ENCODE data around the gene KRTAP9-7.
"Not testable (repeated sequence)": the region's sequence is repeated elsewhere in the genome, so short reads cannot be mapped to it uniquely, and the experiment has no call there.

Gene KRTAP9-7

DNA sequence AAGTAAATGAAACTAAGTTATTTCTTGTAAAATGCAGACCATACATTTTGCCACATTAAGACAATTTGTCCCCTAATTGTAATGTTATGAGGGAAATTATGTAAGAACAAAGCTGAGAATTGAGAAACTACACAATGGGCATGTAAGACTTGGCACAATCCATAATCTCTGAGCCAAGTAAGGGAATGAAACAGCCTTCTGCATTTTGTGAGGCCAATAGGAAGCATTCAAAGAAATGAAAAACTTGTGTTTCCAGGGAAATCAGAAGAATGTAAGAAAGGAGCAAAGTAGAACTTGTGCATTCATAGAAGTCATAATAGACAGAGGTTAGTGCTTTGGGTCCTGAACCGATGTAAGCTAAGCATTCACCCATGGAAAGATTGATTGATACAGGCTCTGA is 24.2 kb upstream of the KRTAP9-7 start:
- Histone ChIP-seq H3K4me3 (ENCODE audit: low read depth, low read length, poor library complexity, severe bottlenecking) (no peak overlapping the region), H3K27me3 (ENCODE audit: insufficient read depth, low read length) (no peaks in the 10 kb centered on the region), H3K9ac (ENCODE audit: low read length) (no peak overlapping the region), H3K4me1 (ENCODE audit: insufficient read depth, low read length, severe bottlenecking) (no peaks in the 10 kb centered on the region), H3K9me3 (ENCODE audit: low read length) (no peaks in the 10 kb centered on the region), H3K27ac (ENCODE audit: low read depth, low read length, poor library complexity, severe bottlenecking) (no peak overlapping the region), H3F3A (ENCODE audit: insufficient read depth, low read length) (no peaks in the 10 kb centered on the region), H3K9me2 (ENCODE audit: low read depth, low read length) (no peaks in the 10 kb centered on the region), H4K20me1 (ENCODE audit: insufficient read depth, low read length) (no peaks in the 10 kb centered on the region), H2AFZ (ENCODE audit: low read length) (no peak overlapping the region), H3K4me2 (ENCODE audit: low read length) (no peak overlapping the region), H3K36me3 (ENCODE audit: insufficient read depth, low read length) (no peaks in the 10 kb centered on the region), H3K79me2 (ENCODE audit: insufficient read depth, low read length) (no peaks in the 10 kb centered on the region)
- no peak for TF ChIP-seq EZH2 (IDR thresholded peaks at IDR 0.05; ENCODE audit: borderline replicate concordance, low read length)
- TF ChIP-seq, protein P1, sequence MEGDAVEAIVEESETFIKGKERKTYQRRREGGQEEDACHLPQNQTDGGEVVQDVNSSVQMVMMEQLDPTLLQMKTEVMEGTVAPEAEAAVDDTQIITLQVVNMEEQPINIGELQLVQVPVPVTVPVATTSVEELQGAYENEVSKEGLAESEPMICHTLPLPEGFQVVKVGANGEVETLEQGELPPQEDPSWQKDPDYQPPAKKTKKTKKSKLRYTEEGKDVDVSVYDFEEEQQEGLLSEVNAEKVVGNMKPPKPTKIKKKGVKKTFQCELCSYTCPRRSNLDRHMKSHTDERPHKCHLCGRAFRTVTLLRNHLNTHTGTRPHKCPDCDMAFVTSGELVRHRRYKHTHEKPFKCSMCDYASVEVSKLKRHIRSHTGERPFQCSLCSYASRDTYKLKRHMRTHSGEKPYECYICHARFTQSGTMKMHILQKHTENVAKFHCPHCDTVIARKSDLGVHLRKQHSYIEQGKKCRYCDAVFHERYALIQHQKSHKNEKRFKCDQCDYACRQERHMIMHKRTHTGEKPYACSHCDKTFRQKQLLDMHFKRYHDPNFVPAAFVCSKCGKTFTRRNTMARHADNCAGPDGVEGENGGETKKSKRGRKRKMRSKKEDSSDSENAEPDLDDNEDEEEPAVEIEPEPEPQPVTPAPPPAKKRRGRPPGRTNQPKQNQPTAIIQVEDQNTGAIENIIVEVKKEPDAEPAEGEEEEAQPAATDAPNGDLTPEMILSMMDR (IDR thresholded peaks at IDR 0.05; ENCODE audit: low read length): no peak

DNA sequence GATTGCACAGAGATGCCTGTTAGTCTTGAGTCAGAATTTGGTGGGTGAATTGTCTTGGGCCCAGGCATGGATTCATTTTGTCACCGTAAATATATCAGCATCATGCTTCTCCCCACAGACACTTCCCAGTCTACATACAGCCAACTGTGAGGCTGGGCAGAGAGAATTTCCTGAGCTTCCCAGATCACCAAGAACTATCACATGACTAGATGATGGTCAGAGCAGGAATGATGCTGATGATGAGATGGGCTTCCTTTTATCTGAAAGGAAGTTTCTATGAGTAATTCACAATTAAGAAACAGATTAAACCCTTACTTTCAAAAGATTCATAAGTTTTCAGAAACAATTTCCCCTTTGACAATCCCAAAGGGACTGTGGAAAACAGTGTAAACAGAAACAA is 20.6 kb upstream of the KRTAP9-7 start:
- Histone ChIP-seq H3K9me3 (ENCODE audit: low read length) (no peaks in the 10 kb centered on the region), H3K4me3 (ENCODE audit: low read depth, low read length, poor library complexity, severe bottlenecking) (no peak overlapping the region), H3K4me2 (ENCODE audit: low read length) (no peak overlapping the region), H3F3A (ENCODE audit: insufficient read depth, low read length) (no peaks in the 10 kb centered on the region), H4K20me1 (ENCODE audit: insufficient read depth, low read length) (no peaks in the 10 kb centered on the region), H2AFZ (ENCODE audit: low read length) (no peak overlapping the region), H3K36me3 (ENCODE audit: insufficient read depth, low read length) (no peaks in the 10 kb centered on the region), H3K27me3 (ENCODE audit: insufficient read depth, low read length) (no peaks in the 10 kb centered on the region), H3K79me2 (ENCODE audit: insufficient read depth, low read length) (no peaks in the 10 kb centered on the region), H3K9me2 (ENCODE audit: low read depth, low read length) (no peaks in the 10 kb centered on the region), H3K4me1 (ENCODE audit: insufficient read depth, low read length, severe bottlenecking) (no peaks in the 10 kb centered on the region), H3K9ac (ENCODE audit: low read length) (no peak overlapping the region), H3K27ac (ENCODE audit: low read depth, low read length, poor library complexity, severe bottlenecking) (no peak overlapping the region)
- TF ChIP-seq EZH2 (IDR thresholded peaks at IDR 0.05; ENCODE audit: borderline replicate concordance, low read length): no peak
- TF ChIP-seq, protein P1 (IDR thresholded peaks at IDR 0.05; ENCODE audit: low read length): no peak

DNA sequence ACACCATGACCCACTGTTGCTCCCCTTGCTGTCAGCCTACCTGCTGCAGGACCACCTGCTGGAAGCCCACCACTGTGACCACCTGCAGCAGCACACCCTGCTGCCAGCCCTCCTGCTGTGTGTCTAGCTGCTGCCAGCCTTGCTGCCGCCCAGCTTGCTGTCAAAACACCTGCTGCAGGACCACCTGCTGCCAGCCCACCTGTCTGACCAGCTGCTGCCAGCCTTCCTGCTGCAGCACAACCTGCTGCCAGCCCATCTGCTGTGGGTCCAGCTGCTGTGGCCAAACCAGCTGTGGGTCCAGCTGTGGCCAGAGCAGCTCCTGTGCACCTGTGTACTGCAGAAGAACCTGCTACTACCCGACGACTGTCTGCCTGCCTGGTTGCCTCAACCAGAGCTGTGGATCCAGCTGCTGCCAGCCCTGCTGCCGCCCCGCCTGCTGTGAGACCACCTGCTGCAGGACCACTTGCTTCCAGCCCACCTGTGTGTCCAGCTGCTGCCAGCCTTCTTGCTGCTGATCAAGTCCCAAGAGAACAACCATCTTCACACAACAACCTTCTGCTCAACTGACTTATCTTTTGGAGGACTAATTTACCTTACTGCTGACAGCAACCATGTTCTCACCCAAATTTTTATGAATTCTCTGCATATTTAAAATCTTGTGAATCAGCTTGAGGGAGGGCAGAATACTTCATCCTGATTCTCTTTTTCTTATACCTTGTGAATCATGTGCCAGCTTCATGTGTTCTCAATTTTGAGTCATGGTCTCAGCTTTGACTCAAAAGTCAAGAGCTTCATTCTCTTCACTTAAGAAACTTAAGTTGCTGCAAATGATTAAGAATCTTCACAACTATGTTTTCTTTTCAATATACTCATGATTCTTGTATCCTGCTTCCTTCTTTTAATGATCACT is 19.9 kb upstream of the KRTAP9-7 start, which contains the start of gene KRTAP9-9:
Gene KRTAP9-9, plus strand, starts transcription at position 4 of the 910 bp plus-strand sequence.
- H3K79me2 ChIP-seq (ENCODE audit: insufficient read depth, low read length); H3K36me3 ChIP-seq (ENCODE audit: insufficient read depth, low read length); H2AFZ ChIP-seq (ENCODE audit: low read length): not testable (repeated sequence)

DNA sequence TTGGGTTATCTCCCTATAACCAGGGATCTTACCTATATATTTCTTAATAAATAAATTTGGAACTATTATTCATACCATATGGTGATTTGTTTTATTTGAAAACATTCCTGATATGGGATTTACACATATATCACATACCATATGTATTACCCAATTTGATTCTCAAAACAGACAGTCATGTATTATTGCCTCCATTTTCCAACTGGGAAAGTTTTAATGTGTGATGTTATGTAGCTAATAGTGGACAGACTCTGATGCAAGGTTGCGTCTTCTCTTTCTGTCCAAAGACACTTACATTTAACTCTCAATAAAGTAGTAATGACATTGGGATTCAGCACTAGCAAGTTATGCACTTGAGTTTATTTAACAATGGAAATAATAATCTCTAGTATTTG is 19.2 kb upstream of the KRTAP9-7 start:
- Histone ChIP-seq H4K20me1 (ENCODE audit: insufficient read depth, low read length) (no peaks in the 10 kb centered on the region), H3K27ac (ENCODE audit: low read depth, low read length, poor library complexity, severe bottlenecking) (no peak overlapping the region), H3K4me1 (ENCODE audit: insufficient read depth, low read length, severe bottlenecking) (no peaks in the 10 kb centered on the region), H3K4me3 (ENCODE audit: low read depth, low read length, poor library complexity, severe bottlenecking) (no peak overlapping the region), H3K4me2 (ENCODE audit: low read length) (no peak overlapping the region), H3K9ac (ENCODE audit: low read length) (no peak overlapping the region), H3K9me3 (ENCODE audit: low read length) (no peaks in the 10 kb centered on the region), H3K9me2 (ENCODE audit: low read depth, low read length) (no peaks in the 10 kb centered on the region), H2AFZ (ENCODE audit: low read length) (no peak overlapping the region), H3K36me3 (ENCODE audit: insufficient read depth, low read length) (no peaks in the 10 kb centered on the region), H3K27me3 (ENCODE audit: insufficient read depth, low read length) (no peaks in the 10 kb centered on the region), H3K79me2 (ENCODE audit: insufficient read depth, low read length) (no peaks in the 10 kb centered on the region), H3F3A (ENCODE audit: insufficient read depth, low read length) (no peaks in the 10 kb centered on the region)
- TF ChIP-seq, protein P1 (IDR thresholded peaks at IDR 0.05; ENCODE audit: low read length): no peak
- no peak for TF ChIP-seq EZH2 (IDR thresholded peaks at IDR 0.05; ENCODE audit: borderline replicate concordance, low read length)

More for the DNA sequence above, 19.9 kb upstream of the KRTAP9-7 start, which contains the start of gene KRTAP9-9:
- not testable (repeated sequence) for H3K9me3 ChIP-seq (ENCODE audit: low read length); H4K20me1 ChIP-seq (ENCODE audit: insufficient read depth, low read length); H3K27ac ChIP-seq (ENCODE audit: low read depth, low read length, poor library complexity, severe bottlenecking); H3K9me2 ChIP-seq (ENCODE audit: low read depth, low read length); H3K4me1 ChIP-seq (ENCODE audit: insufficient read depth, low read length, severe bottlenecking); H3K4me2 ChIP-seq (ENCODE audit: low read length); H3K4me3 ChIP-seq (ENCODE audit: low read depth, low read length, poor library complexity, severe bottlenecking); H3K27me3 ChIP-seq (ENCODE audit: insufficient read depth, low read length); H3F3A ChIP-seq (ENCODE audit: insufficient read depth, low read length); H3K9ac ChIP-seq (ENCODE audit: low read length)

Measured in OCI-LY1 (cell line).